Measurements from ENCODE around the gene KNTC1. TPM values are rescaled to one million over a fixed set of nuclear protein-coding genes. Genes with fewer than 3 reads are reported as not detected.

The KNTC1 gene
- total RNA-seq, 1 experiment from 2014 or later, result 111 TPM

GRCh38 chr12:122537021-122537420 lies 10.0 kb downstream of the KNTC1 start:
- Histone ChIP-seq H3K27me3 (replicated peaks; ENCODE audit: insufficient read depth, low read depth, low read length, poor library complexity) (no peaks in the 10 kb centered on the region), H3K4me3 (ENCODE audit: low read depth, low read length, poor library complexity, severe bottlenecking) (no peak overlapping the region), H3K9me3 (ENCODE audit: low read depth, low read length, poor library complexity, severe bottlenecking) (no peaks in the 10 kb centered on the region), H3K27ac (ENCODE audit: low read depth, low read length, poor library complexity, severe bottlenecking) (no peak overlapping the region), H3K36me3 (ENCODE audit: insufficient read depth, low read length, poor library complexity, severe bottlenecking) (peaks cover 62% of the 10 kb centered on the region), H3K4me1 (ENCODE audit: insufficient read depth, low read length, poor library complexity, severe bottlenecking) (no peaks in the 10 kb centered on the region)
- DNase-seq (ENCODE audit: low spot score), result no peak
- TF ChIP-seq, protein P1, sequence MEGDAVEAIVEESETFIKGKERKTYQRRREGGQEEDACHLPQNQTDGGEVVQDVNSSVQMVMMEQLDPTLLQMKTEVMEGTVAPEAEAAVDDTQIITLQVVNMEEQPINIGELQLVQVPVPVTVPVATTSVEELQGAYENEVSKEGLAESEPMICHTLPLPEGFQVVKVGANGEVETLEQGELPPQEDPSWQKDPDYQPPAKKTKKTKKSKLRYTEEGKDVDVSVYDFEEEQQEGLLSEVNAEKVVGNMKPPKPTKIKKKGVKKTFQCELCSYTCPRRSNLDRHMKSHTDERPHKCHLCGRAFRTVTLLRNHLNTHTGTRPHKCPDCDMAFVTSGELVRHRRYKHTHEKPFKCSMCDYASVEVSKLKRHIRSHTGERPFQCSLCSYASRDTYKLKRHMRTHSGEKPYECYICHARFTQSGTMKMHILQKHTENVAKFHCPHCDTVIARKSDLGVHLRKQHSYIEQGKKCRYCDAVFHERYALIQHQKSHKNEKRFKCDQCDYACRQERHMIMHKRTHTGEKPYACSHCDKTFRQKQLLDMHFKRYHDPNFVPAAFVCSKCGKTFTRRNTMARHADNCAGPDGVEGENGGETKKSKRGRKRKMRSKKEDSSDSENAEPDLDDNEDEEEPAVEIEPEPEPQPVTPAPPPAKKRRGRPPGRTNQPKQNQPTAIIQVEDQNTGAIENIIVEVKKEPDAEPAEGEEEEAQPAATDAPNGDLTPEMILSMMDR (conservative IDR thresholded peaks at IDR 0.05; ENCODE audit: low read depth, low read length), result no peak
- TF ChIP-seq EZH2 (IDR thresholded peaks at IDR 0.05; ENCODE audit: borderline replicate concordance, low read depth, low read length, poor library complexity, severe bottlenecking), result no peak
- ChIA-PET POLR2A (ENCODE audit: low non-redundant PET) (no interaction called here), CTCF (no interaction called here)
- no TSS peak for BruUV-seq (replicated peaks)
- intact Hi-C loops (cut with micrococcal nuclease; ENCODE audit: unreplicated experiment), result no loop called here

DNA sequence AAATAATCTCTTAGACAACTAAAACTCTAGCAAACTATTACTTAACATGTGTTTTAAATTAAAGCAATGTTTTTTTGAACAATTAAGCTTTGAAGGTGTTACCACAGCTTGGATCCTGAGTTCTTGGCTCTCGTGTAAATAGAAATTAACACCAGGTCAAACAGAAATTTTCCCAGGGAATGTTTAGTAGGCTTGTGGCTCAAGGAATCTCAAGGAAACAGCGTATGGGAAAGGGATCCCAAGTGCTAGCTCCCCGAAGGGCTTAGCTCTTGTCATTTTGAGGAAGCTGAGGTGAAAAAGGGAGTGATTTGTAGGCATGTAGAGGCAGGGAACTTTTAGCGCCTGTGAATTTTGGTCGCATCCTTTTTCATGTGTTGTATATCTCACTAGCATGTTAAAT lies 11.4 kb downstream of the KNTC1 start:
- no peaks in the 10 kb centered on the region for H3K27me3 ChIP-seq (replicated peaks; ENCODE audit: insufficient read depth, low read depth, low read length, poor library complexity)
- CTCF ChIA-PET, result interaction anchor here (0.5 kb wide), 1 partner anchor 27 kb away, joined by 3 read pairs; no protein-coding TSS in a partner anchor
- H3K4me1 ChIP-seq (ENCODE audit: insufficient read depth, low read length, poor library complexity, severe bottlenecking), result no peaks in the 10 kb centered on the region
- DNase-seq (ENCODE audit: low spot score), result no peak
- H3K9me3 ChIP-seq (ENCODE audit: low read depth, low read length, poor library complexity, severe bottlenecking), result no peaks in the 10 kb centered on the region
- no peak overlapping the region for H3K4me3 ChIP-seq (ENCODE audit: low read depth, low read length, poor library complexity, severe bottlenecking)
- POLR2A ChIA-PET (ENCODE audit: low non-redundant PET), result no interaction called here
- intact Hi-C loops (cut with micrococcal nuclease; ENCODE audit: unreplicated experiment), result no loop called here
- H3K36me3 ChIP-seq (ENCODE audit: insufficient read depth, low read length, poor library complexity, severe bottlenecking), result peaks cover 67% of the 10 kb centered on the region
- TF ChIP-seq EZH2 (IDR thresholded peaks at IDR 0.05; ENCODE audit: borderline replicate concordance, low read depth, low read length, poor library complexity, severe bottlenecking), result no peak
- TF ChIP-seq, protein P1 (conservative IDR thresholded peaks at IDR 0.05; ENCODE audit: low read depth, low read length), result no peak
- no peak overlapping the region for H3K27ac ChIP-seq (ENCODE audit: low read depth, low read length, poor library complexity, severe bottlenecking)
- BruUV-seq (replicated peaks), result no TSS peak

- intact Hi-C loops (cut with micrococcal nuclease; ENCODE audit: unreplicated experiment), result no loop called here
- no peaks in the 10 kb centered on the region for H3K27me3 ChIP-seq (replicated peaks; ENCODE audit: insufficient read depth, low read depth, low read length, poor library complexity)
- DNase-seq (ENCODE audit: low spot score), result no peak
- H3K9me3 ChIP-seq (ENCODE audit: low read depth, low read length, poor library complexity, severe bottlenecking), result no peaks in the 10 kb centered on the region
- H3K27ac ChIP-seq (ENCODE audit: low read depth, low read length, poor library complexity, severe bottlenecking), result no peak overlapping the region
- no peaks in the 10 kb centered on the region for H3K4me1 ChIP-seq (ENCODE audit: insufficient read depth, low read length, poor library complexity, severe bottlenecking)
- H3K36me3 ChIP-seq (ENCODE audit: insufficient read depth, low read length, poor library complexity, severe bottlenecking), result peaks cover 69% of the 10 kb centered on the region
- H3K4me3 ChIP-seq (ENCODE audit: low read depth, low read length, poor library complexity, severe bottlenecking), result no peak overlapping the region
- ChIA-PET CTCF (no interaction called here), POLR2A (ENCODE audit: low non-redundant PET) (no interaction called here)
- no TSS peak for BruUV-seq (replicated peaks)
- TF ChIP-seq, protein P1 (conservative IDR thresholded peaks at IDR 0.05; ENCODE audit: low read depth, low read length), result no peak
- TF ChIP-seq EZH2 (IDR thresholded peaks at IDR 0.05; ENCODE audit: borderline replicate concordance, low read depth, low read length, poor library complexity, severe bottlenecking), result no peak
These were observed 17.5 kb downstream of the KNTC1 start for GRCh38 chr12:122544537-122544936.
